ENCODE measurements around the gene RDH13. TPM values are rescaled to one million over a fixed set of nuclear protein-coding genes. Genes with fewer than 3 reads are reported as not detected.

RDH13 gene
- total and polyA plus RNA-seq, 12 donors, result 21.4 to 72.0 (median 53.2) TPM

GRCh38 chr19:55082020-55082851, 19.3 kb upstream of the RDH13 start:
- H3K27me3 ChIP-seq, result peaks cover 31 to 85% (median 77%) of the 10 kb centered on the region in 7 donors
- ATAC-seq (peak in 1 of 8 donors; percentile 7), DNase-seq (peak in 1 of 2 donors; percentile 47)
- H3K36me3 ChIP-seq, result no peaks in the 10 kb centered on the region
- intact Hi-C loops (cut with DNase I), result no loop called here
- no peaks in the 10 kb centered on the region for H3K9me3 ChIP-seq
- H3K27ac ChIP-seq, result no peak overlapping the region
- no peak for TF ChIP-seq CTCF (IDR thresholded peaks at IDR 0.05)
- H3K4me1 ChIP-seq, result peaks cover 6 to 44% (median 31%) of the 10 kb centered on the region in 9 donors
- H3K4me3 ChIP-seq, result peak overlapping the region in 8 of 10 donors; percentile 25 to 66 (median 54)
- WGBS, 2 donors, result 5 to 6% methylated on average over 63 to 64 of the region's 64 CpGs

- Histone ChIP-seq H3K4me3 (peak overlapping the region in 8 of 10 donors; percentile 25 to 66 (median 54)), H3K27me3 (peaks cover 31 to 83% (median 79%) of the 10 kb centered on the region in 7 donors), H3K36me3 (no peaks in the 10 kb centered on the region), H3K27ac (no peak overlapping the region), H3K9me3 (no peaks in the 10 kb centered on the region), H3K4me1 (peaks cover 6 to 39% (median 27%) of the 10 kb centered on the region in 9 donors)
- DNase-seq (no peak), ATAC-seq (peak in 2 of 8 donors; percentile 1 to 3)
- no peak for TF ChIP-seq CTCF (IDR thresholded peaks at IDR 0.05)
- intact Hi-C loops (cut with DNase I), result no loop called here
- 2 to 3% methylated on average over 22 of the region's 22 CpGs for WGBS, 2 donors
Observed at GRCh38 chr19:55081770-55082019, 18.7 kb upstream of the RDH13 start.

- Histone ChIP-seq H3K4me1 (peaks cover 6 to 34% (median 22%) of the 10 kb centered on the region in 9 donors), H3K27ac (peak overlapping the region in 1 of 10 donors; percentile 65), H3K9me3 (no peaks in the 10 kb centered on the region), H3K27me3 (peaks cover 31 to 84% (median 75%) of the 10 kb centered on the region in 7 donors), H3K4me3 (peak overlapping the region; percentile 37 to 66 (median 54)), H3K36me3 (no peaks in the 10 kb centered on the region)
- peak; percentile 73 to 82 for DNase-seq
- ATAC-seq, result peak; percentile 54 to 70 (median 66)
- TF ChIP-seq CTCF (IDR thresholded peaks at IDR 0.05), result no peak
- intact Hi-C loops (cut with DNase I), result no loop called here
- WGBS, 2 donors, result 0 to 1% methylated on average over 60 of the region's 60 CpGs
Observed at GRCh38 chr19:55080968-55081769, 18.2 kb upstream of the RDH13 start.
